SK-N-SH (cell line): ENCODE measurements around the gene LOXHD1.

Experiments used
- EP300 ChIP-seq, 2 experiments: IDR thresholded peaks; 2 replicates each; pipeline versions ENCODE4 v1.4.0 to v1.6.1; 2012; ENCODE audit warnings: borderline replicate concordance in 1 of 2, low read depth in 1 of 2, low read length in 1 of 2
- FOSL2 ChIP-seq: IDR thresholded peaks from 2 replicates; pipeline ENCODE4 v1.4.0; 2012; ENCODE audit warnings: low read depth, mild to moderate bottlenecking, moderate library complexity, borderline replicate concordance
- GABPA ChIP-seq: IDR thresholded peaks from 2 replicates; pipeline ENCODE4 v1.4.0; 2012; ENCODE audit warnings: low read depth, mild to moderate bottlenecking
- JUND ChIP-seq: IDR thresholded peaks from 2 replicates; pipeline ENCODE4 v1.4.0; 2012
- MAX ChIP-seq: IDR thresholded peaks from 2 replicates; pipeline ENCODE4 v1.4.0; 2012; ENCODE audit warnings: low read depth
- MXI1 ChIP-seq: IDR thresholded peaks from 2 replicates; pipeline ENCODE4 v1.6.1; 2012; ENCODE audit warnings: mild to moderate bottlenecking, low read depth, low read length, improper control_type of control experiment
- POLR2AphosphoS5 ChIP-seq: IDR thresholded peaks from 2 replicates; pipeline ENCODE4 v1.6.1; 2012; ENCODE audit warnings: low read depth, low read length
- RAD21 ChIP-seq: IDR thresholded peaks from 2 replicates; pipeline ENCODE4 v1.6.1; 2012; ENCODE audit warnings: mild to moderate bottlenecking, low read length
- USF1 ChIP-seq: IDR thresholded peaks from 2 replicates; pipeline ENCODE4 v1.4.0; 2012; ENCODE audit warnings: low read depth, borderline replicate concordance
- YY1 ChIP-seq: IDR thresholded peaks from 2 replicates; pipeline ENCODE4 v1.4.0; 2012; ENCODE audit warnings: low read depth, mild to moderate bottlenecking
- TF ChIP-seq, protein P1 (sequence below): fragments of 200-600 bp; sonication (generic); IDR thresholded peaks from 2 replicates; pipeline ENCODE4 v1.6.1; 2017; ENCODE audit warnings: antibody characterized with exemption, mild to moderate bottlenecking, moderate library complexity

- TF ChIP-seq, protein P1, sequence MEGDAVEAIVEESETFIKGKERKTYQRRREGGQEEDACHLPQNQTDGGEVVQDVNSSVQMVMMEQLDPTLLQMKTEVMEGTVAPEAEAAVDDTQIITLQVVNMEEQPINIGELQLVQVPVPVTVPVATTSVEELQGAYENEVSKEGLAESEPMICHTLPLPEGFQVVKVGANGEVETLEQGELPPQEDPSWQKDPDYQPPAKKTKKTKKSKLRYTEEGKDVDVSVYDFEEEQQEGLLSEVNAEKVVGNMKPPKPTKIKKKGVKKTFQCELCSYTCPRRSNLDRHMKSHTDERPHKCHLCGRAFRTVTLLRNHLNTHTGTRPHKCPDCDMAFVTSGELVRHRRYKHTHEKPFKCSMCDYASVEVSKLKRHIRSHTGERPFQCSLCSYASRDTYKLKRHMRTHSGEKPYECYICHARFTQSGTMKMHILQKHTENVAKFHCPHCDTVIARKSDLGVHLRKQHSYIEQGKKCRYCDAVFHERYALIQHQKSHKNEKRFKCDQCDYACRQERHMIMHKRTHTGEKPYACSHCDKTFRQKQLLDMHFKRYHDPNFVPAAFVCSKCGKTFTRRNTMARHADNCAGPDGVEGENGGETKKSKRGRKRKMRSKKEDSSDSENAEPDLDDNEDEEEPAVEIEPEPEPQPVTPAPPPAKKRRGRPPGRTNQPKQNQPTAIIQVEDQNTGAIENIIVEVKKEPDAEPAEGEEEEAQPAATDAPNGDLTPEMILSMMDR: no peak
- TF ChIP-seq MAX (no peak), RAD21 (no peak), FOSL2 (no peak), USF1 (no peak), GABPA (no peak), MXI1 (no peak), EP300 (IDR thresholded peaks at IDR 0.05; ENCODE audit: borderline replicate concordance in 1 of 2, low read depth in 1 of 2, low read length in 1 of 2) (no peak), YY1 (no peak), JUND (no peak), POLR2AphosphoS5 (no peak)
Observed at GRCh38 chr18:46678785-46679399, 21.9 kb upstream of the LOXHD1 start.
